Kidney glomerular epithelial cell (primary cell): ENCODE results near the gene STT3B.
"Not testable (repeated sequence)": the region's sequence is repeated elsewhere in the genome, so short reads cannot be mapped to it uniquely, and the experiment has no call there.

Experiments
- DNase-seq: peaks from one replicate; lab custom pipeline; 2025; lab: John Stamatoyannopoulos, UW

STT3B gene

DNA sequence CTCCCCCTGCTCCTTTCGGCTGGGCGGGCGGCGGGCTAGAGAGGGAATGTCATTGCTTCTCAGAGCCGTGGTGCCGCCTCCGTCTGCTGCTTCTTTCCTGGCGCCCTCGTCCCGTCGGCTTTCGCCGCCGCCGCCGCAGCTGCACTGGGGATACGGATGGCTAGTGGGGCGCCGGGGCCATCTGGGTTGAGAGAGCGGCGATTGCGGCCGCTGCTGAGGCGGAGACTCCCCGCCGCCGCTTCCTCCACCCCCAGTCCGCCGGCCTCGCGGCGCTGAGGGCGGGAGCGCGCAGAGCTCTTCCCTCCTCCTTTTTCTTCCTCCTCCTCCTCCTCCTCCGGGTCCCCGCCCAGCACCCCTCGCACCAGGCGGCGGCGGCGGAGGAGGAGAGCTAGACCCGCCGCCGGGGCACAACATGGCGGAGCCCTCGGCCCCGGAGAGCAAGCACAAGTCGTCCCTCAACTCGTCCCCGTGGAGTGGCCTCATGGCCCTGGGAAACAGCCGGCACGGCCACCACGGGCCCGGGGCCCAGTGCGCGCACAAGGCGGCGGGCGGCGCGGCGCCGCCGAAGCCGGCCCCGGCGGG is at the start of gene STT3B:
TSS of gene STT3B (plus strand) at position 339 of the 582 bp plus-strand sequence. CDS start at position 413, 74 bp downstream.
- DNase-seq, result peak; percentile 86

DNA sequence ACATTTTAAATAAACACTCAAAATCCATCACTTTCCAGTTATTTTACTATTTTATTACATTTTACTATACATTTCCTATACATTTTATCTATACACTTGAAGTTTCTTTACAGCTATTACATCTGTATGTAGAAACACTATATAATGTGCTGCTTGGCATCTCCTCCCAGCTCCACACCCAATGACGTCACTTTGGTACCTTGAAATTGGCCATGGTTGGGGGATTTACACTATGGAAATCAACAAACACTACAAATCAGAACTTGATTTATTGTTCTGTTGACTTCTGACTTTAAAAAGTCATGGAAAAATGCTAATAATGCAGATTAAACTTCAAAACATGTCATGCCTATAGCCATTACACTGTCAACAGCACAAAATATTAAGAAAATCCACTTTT is 48.9 kb upstream of the STT3B start:
- no peak for DNase-seq

DNA sequence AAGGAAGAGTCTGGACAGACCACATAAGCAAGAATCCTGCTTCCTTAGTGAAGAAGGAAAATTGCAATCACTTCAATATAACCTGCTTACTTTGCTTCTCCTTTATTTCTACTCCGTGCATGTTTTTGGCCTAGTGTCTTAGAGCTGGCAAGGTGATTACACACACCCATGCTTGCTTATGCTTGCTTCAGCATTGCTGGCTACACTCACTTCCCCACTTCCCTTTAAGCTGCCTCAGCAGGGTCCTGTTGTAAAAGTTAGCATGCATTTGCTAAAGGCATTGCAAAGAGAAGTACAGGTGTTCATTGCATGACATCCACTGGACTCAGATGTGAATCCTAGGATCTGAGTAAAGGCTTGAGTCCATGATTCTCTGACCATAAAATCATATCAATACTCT is 47.5 kb upstream of the STT3B start:
- no peak for DNase-seq

DNA sequence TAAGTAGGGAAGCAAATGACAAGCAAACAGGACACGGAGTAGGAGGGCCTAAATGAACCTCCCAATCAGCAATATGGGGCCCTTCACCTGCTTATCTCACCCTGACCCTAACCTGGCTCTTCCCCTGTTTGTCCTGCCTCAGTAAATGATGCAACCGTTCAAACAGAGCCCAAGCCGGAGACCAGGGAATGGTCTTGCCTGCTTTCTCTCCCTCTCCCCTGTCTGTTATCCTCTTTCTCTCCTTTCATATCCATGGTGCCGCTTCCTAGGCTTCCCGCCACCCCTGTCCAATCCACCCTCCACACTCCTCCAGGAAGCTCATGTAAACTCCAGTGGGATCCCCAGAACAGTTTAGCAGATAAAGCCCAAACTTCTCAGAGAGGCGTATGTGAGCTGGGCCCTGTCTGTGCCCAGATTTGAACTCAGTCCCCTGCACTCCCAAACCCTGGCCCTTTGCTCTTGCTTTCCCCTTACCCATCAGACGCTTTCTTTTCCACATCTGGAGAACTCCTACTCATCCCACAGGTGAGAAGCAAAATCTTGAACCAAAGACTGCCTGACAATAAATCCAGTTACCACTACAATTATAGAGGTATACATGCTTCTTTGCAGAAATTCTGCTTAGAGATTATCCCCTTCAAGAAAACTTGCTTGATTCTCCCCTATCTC is 45.7 kb upstream of the STT3B start:
- no peak for DNase-seq

DNA sequence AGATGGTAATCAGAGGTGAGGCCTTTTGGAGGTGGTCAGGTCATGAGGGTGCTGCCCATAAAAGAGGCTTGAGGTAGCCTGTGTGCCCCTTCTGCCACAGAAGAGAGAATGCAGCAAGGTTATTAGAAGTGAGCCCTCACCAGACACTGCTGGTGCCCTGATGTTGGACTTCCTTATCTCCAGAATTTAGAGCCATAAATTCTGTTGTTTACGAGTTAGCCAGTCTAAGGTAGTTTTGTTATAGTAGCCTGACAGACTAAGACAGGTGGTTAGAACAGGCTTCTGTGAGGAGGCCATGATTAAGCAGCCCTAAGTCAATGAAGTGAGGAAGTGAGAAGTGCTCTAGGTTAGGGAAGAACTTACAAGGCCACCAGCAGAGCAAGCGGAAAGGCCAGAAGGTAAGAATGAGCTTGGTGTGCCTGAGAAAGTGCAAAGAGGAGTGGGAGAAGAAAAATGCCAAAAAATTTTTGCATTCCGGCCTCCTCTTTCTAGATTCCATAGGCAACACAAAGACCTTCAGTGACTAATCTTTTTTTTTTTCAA is 44.2 kb upstream of the STT3B start:
- no peak for DNase-seq

DNA sequence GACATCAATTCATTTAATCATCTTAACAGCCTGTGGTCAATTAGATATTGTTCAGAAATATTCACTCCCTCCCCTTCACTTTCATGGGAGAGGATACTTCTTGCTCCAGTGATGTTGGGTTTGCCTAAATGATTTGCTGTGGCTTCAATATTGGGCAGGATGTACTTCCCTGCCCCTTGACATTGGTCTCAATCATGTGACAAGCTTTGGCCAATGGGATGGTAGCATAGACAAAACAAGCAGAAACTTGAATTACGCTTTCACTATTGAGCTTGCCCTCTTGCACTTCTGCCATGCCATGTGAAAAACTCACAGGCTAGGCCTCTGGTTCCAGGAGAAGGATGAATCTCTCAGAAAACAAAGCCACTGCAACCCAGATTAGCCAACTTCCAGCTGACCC is 42.2 kb upstream of the STT3B start:
- DNase-seq, result no peak

DNA sequence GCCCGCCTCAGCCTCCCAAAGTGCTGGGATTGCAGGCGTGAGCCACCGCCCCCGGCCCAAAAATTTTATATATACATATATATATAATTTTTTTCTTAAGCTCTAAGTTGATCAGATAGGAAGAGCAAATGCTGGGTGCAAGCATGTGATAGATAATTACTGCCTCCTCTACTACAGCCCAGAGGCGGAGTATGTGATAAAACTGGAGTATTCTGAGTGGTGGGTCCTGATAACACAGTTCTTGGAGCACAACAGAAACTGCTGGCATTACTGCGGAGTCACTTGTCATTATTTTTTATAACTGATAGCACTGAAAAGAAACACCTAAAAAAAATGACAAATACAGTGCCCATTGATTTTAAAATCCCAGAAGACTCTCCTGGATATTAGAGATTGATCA is 41.1 kb upstream of the STT3B start:
- no peak for DNase-seq

DNA sequence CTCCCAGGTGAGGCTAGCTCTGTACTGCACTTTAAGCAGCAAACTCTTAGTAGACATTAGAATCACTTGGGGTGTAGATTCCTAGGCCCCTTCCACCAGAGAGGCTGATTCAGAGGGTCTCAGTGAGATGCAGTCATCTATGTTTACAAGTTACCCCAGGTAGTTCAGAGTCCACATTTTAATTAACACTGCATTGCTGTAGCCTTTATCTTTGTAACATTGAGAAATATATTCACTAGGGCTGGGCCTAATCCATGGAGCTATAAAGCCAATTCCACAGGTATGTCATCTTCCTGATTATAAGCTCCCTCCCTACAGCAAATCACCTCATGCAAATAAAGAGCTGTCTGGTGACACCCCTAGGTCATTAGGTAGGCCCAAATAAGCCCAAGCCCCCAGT is 39.6 kb upstream of the STT3B start:
- no peak for DNase-seq

DNA sequence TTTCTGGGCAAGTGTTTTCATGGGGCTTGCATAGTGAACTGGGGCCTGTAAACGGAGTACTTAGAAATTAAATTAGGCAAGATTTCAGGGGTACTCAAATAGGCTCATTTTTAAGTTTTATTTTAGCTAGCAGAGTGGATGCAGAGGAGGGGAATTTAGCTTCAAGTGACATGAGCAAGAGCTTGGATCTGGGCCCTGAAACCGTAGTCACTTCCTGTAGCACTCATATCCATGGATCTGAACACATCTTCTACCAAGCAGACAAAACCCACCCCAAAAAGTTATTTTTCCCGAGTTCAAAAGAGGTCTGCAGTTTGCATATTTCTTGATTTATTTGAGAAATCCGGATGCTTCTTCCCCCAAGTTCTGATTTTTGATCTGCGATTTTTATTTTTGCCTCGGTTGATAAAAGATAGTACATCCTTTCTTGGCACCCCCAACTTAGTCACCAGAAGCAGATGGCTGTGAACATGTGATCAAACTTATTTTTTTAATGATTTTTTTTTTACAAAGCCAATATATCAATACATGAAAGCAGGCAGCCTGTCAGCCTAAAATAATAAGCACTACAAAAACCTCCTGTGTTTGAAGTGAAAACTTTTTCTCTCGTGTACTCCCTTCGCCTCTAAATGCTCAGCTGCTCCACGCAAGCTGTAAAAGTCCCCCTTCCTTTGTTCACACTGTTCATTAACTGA is 36.6 kb upstream of the STT3B start:
- no peak for DNase-seq

DNA sequence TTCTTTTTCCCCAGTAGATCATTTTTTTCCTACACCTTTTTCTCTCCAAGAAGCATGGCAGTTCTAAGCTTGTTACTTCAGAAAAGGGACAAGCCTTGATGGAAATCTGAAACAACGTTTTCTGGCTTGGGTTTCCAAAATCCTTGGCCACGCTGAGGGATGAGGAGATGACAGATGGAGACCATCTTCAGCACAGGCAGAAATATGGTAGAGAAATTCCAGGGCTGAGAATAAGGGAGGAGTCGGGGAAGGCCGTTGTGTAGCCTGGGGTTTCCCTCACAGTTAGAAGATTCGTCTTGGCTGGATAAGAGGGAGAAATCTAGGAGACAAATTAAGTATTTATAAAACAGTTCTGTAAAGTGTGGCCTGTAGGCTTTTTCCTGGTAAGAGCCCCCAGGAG is 33.9 kb upstream of the STT3B start:
- no peak for DNase-seq

DNA sequence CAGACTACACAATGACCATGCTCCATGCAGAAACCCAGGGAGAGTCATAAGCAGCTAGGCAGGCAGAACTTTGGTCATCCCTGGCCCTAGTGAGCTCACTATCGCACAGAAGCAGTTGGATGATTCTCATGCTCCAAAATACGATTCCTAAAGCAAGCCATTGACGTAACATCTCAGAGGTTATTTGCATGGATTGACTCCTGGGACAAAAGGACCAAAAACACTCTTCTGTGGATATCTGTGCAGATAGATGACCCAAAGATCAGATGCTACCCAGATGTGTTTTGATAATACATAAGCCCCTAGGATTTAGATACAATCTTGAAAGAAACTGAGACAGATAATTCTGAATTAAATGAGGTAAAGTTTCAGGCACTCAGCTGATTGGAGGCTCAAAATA is 33.4 kb upstream of the STT3B start:
- no peak for DNase-seq

DNA sequence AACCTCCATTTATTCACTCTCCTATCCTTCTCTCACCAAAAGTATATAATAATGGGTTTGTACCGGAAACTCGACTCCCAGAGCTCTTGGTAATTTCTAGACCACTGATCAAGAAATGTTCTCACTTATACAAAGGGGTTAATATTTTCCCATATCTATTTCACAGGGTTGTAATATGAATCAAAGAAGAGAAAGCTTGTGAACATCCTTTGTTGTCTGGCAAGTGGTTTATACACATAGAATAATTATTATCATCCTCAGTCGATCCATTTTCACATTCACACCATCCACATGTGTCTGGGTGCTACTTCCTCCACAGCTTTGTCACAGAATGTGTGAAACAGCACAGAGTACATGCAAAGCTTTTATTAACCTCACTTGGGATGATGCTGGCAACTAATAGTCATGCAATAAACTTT is 29.9 kb upstream of the STT3B start:
- DNase-seq, result no peak

DNA sequence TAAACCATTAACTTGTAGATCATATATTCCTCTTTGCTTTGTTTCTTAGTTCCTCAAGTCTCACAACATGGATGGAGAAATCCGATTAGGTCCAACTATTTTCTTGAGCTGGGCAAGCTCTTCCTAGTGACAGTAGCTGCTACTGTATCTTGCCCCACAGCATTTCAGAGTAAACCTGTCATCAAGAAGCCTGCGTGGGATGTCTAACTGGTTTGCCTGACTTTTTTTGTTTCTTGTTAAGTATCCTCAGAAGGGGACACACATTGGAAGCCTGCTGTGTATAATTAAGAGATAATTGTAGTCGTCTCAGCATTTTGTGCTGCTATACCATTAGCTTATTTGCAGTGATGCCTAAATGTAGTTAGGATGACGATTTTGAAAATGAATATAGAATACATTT is 29.3 kb upstream of the STT3B start:
- no peak for DNase-seq

DNA sequence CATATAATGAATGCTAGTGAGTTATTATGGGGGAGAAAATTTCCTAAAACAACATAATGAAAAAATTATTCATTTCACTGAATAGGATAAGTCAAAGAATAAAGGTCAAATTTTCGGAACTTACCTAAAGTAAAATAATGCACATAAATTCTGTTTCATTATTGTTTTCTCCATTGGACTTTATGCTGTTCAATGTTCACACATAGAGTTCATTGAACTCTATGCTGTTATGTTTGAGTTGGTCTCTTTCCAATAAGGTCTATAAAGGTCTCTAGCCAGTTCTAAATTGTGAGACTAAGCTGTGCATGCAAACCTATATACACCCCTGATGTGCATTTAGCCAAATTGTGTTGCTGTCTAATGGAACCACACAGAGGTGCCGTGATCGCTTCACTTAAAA is 28.5 kb upstream of the STT3B start:
- no peak for DNase-seq

DNA sequence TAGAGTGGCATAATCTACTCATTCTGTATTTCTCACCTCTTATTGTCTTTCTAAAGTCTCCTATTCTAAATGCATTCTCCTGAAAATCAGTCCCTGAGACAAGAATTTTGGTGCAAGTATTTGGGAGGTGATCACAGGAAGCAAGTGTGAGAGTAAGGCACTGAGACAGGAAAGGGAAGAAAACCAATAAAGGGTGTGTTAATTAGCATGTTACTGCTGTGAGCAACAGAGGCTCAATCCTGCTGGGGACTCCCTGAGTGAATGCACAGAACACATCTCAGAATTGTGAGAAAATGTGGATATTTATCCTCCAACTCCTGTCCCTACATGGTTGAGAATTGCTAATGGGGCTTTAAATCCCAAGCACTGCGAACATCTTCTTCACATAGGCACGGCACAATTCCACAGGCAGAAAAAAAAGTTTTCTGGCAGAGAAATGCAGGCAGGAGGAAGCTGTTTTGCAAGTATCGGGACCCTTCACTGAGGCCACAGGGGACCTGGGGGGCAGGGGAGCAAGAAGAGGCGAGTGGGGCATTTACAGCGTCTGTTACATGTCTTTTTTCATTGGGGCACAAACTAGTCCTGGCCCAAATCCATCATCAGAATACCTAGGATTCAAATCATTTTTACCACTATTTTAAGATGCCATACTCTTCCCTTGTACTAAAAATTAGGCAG is 27.2 kb upstream of the STT3B start:
- DNase-seq, result no peak

DNA sequence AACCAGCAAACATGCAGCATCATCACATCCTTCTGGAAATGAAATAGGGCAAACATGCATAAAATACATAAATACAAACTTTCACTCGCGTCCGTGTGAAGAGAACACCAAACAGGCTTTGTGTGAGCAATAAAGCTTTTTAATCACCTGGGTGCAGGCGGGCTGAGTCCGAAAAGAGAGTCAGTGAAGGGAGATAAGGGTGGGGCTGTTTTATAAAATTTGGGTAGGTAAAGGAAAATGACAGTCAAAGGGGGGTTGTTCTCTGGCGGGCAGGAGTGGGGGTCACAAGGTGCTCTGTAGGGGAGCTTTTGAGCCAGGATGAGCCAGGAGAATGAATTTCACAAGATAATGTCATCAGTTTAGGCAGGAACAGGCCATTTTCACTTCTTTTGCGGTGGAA is 26.2 kb upstream of the STT3B start:
- DNase-seq, result not testable (repeated sequence)

DNA sequence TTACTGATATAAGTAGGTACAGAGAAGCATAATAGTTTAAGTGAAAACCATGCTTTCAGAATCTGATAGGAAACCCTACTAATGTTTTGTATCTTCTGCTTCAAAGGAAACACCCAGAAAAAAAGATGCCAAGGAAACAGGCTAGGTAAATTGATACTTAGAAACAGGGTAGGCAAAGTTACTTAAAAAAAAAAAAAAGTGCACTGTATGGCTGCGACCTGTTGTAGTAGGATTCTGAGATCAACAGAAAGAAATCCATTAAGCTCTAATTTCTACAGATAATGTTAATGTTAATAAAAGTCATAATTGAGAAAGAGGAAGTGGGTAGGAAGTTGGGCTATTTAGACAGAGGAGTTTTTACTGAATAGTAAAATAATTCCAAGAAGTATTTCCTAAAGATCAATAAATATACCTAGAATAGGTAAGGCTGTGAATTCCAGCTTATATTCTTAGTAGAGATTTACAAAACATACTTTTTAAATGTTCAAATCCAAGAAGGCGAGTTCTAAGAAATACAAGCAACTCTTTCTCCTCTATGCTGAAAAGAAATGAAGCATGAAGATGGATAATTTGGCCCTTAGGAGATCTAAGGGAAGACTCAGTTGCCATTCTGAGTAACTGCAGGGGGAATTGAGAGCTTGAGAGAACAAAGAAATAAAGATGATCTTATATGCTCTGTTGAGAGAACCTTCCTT is 24.1 kb upstream of the STT3B start:
- DNase-seq, result no peak

DNA sequence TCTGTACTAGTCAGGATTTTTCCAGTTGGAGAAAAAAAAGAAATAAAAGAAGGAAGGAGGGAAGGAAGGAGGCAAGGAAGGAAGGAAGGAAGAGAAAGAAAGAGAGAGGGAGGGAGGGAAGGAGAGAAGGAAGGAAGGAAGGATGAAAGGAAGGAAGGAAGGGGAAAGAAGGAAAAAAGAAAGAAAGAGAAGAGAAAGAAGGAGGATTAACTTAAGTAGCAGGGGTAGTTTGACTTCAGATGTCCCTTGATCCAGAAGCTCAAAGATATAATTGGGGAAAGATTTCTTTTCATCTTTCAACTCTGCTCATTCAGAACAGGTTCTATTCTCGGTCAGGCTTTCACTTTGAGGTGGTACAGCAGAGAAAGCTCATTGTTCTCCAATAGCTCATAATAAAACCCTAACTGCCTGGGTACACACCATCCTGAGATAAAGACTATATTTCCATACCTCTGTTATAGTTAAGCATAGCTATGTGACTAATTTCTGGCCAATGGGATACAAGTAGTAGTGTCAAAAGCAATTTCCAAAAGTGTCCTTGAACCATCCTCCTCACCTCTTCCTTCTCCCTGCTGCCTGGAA is 23.5 kb upstream of the STT3B start:
- DNase-seq, result no peak

DNA sequence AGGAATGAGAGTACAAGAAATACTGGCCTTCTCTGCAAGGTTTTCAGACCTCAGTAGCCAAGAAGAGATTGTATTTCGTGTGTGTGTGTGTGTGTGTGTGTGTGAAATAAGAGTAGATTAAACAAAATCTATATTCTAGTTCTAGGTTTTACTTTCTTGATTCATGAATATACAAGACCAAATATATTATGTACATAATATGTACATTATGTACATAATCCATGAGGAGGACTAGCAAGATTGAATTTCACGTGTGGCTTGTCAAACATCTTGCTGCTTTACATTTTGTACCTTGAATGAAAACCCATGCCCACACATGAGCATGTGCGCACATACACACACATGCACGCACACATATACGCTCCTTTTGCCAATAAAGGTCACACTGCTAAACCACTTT is 18.2 kb upstream of the STT3B start:
- no peak for DNase-seq

DNA sequence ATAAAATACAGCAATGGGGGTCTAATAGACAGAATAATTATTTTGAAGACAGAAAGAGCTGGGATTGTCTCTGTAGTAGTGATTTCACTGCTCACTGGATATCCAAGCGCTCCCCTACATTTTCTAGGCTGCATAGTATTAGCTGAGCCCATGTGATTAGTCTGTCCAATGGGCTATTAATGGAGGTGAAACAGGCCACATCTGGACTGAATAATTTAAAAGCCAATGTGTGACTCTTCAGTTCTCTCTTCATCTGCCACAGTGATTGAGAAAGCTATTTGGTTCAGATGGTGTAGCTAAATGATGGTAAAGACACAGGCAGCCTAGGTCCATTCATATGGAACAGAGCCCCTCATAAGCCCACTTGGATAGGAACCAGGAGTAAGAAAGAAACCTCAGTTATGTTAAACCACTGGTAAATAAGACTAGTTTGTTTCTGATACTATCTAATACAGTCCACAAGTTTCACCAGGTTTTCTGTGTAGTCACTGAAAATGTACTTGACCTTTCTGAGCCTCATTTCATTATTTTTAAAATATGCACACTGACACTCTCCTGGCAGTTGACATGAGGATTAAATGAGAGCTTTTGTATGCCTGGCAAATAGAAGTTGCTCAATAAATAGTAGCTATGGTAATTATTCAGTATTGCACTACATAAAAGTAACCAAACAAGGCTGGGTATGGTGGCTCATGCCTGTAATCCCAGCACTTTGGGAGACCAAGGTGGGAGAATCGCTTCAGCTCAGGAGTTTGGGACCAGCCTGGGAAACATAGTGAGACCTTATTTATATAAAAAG is 17.0 kb upstream of the STT3B start:
- no peak for DNase-seq

DNA sequence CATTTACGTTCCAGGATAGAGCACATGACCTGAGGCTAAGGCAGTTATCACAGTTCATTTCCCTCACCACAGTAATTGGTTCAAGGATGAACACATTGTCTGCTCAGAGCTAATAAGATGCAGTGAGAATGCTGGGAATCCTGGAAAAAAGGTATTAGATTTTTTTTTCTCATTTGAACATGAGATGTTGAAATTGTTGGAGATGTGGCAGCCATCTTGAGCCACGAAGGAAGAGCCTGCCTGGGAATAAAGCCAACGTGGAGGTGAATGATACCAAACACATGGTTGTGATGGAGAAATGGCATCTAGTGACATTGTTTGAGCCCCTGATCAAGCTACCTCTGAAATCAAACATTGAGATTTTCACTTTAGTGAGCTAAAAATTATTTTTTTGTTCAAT is 16.0 kb upstream of the STT3B start:
- no peak for DNase-seq
